GM18517 (cell line): ENCODE measurements around the gene NVL.
"Not testable (repeated sequence)": the region's sequence is repeated elsewhere in the genome, so short reads cannot be mapped to it uniquely, and the experiment has no call there.

Experiments used
- ATAC-seq: cut with Tn5 transposase; IDR thresholded peaks from one replicate; pipeline ENCODE4 v1.9.1; 2021; ENCODE audit warnings: mild to moderate bottlenecking, moderate library complexity; ENCODE audit not compliant: unreplicated experiment

Gene NVL

DNA sequence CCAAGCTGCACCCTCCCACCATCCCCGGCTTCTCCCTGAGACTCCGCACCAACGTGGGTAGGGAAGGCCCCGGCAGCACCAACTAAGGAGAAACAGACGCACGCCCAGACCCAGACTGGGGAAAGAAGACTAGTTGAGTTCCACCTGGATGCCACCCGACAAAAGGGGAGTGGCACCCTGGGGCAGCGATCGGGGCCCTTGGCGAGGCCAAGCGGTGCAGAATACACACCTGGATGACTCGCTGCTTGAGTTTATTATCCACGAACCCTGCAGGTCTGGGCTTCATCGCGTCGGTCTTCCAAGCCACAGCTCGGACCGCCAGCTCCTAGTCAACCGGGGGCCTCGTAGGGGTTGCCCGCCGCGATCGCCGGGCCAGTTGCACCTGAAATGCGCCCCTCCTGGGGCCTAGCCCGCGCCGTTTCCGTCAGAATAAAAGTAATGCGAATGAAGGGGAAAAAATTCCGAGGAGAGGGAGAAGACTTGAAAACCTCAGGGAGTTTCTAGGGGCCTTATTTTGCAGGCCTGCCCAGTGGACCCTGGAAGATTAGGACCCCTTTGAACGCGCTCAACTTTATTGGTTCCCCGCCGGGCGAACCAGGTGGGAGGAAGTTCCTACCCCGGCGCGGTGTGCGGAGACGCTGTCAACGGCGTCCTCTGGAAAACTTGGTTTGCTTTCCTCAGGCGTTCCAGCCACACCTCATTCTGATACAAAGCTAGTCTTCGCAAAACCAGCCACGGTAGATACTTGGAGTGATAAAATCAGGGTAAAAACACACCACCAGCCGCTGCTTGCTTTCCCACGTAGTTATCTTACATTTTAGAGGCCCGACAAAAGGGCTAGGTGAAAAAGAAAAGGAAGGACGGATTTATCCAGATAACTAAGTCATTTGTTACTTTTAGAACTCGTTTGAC is at the start of gene NVL:
NVL (minus strand) TSS at position 331 of the 912 bp plus-strand sequence; CDS start at position 286, 45 bp downstream.
- ATAC-seq: peak; percentile 75

DNA sequence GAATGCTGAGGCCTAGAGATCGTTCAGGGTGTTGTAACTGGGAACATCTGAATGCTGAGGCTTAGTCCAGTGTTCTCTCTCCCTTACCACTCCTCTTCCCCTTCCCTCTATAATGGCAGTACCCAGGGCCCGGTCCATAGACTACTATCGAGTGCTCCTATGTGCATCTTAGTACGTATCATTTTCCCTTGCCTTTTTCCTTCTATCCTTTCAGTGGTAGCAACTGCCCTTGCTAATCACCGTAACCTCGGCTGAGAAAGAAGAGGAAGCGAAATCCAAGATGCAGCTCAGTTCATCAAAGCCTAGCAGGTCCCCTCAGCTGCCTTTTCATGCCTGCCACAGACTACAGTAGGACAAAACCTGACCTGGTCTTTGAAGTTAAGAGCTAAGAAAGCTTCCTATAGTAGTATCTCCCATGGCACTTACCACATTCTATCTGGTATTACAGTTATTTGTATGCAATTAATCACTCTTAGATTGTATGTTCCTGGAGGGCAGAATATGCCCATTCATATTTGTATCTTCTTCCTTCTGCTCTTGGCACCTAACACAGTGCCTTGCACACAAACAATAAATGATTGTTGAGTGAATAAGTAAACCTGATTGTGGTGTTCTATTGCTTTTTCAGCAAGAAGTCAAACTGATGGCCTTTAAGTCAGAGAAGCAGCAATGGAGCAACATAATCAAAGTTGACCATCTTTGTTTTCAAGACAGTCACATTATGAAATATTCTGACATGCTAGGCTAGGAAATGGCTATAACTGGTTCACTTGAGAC is 49.1 kb upstream of the NVL start:
- no peak for ATAC-seq

DNA sequence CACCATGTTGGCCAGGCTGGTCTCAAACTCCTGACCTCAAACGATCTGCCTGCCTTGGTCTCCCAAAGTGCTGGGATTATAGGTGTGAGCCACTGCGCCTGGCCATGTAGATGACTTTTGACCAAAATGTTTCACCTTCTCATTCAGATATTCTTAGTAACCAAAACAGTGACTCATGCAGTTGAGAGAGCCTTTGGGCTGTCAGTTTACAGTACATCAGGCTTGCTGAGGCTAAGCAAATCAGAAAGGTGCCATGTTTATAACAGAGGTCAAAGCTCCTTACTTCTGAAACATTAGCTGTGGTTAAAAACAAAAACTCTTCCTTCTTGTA is 47.7 kb upstream of the NVL start:
- ATAC-seq: peak; percentile 57

DNA sequence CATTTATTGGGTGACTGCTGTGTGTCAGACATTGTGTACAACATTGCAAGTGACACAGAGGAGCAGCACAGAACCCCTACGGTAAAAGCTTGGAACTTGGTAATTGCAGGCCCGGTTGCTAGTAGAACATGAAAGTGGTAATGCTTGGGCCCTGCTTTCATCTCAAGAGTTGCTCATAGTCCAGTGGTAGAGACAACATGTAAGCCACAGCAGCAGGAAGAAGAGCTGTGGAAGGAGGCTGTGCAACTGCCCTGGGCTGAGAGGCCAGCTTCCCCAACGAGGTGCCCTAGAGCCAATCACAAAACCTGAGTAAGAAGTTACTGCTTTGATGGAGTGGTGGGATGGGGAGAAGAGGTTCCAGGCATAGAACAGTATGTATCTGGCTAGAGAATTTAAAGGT is 45.1 kb upstream of the NVL start:
- no peak for ATAC-seq

DNA sequence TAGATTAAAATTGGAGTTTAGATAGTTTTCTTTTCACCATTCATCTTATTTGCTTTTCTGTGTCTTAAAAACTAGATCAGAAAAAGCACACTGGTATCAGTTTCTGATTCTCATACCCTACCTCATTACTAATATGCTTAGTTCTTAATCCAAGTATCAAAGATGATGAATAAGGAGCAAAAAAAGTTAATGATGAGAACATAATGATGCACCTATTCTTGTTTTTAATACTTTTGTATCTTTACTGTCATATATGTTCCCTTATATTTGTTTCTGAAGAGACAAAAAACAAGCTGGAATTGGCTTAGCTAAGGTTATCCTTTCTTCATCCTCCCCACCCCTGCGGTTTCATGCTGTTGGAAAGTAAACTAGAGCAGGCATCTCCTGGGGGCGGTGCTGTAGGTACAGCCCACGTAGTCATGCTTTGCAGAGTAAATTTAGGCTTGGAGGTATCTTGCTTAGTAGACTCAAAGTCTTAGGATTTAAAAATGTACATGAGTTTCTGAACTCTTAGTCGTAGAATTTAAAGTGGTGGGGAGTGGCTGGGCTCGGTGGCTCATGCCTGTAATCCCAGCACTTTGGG is 43.1 kb upstream of the NVL start:
- ATAC-seq: no peak

DNA sequence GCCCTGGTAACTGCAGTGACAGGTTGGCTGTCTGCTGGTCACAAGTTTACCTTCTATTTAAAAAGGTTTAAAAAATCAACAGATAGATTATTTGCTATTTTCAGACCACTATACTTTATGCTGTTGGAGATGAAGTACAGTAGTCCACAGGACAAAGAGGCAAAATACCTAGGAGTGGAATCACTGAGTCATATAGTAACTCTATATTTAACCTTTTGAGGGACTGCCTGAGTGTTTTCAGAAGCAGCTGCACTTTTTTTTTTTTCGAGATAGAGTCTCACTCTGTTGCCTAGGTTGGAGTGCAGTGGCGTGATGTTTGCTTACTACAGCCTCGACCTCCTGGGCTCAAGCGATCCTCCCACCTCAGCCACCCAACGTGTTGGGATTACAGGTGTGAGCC is 38.4 kb upstream of the NVL start:
- ATAC-seq: peak; percentile 95

DNA sequence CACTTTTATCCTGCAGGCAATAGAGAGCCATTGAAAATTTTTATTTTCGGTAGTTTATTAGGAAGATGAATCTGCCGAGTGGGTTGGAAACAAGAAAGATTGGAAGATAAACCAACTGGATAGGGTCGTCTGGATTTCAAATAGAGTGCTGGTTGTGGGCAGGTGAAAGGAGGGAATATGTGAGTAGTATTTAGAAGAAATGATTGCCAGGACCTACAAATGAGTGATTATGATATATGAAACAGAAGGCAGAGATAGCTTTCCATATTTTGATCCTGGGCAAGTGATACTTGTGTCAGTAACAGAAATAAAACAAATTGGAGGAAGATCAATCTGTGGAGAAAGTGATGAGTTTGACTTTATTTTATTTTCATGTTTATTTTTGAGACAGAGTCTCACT is 29.2 kb upstream of the NVL start:
- no peak for ATAC-seq

DNA sequence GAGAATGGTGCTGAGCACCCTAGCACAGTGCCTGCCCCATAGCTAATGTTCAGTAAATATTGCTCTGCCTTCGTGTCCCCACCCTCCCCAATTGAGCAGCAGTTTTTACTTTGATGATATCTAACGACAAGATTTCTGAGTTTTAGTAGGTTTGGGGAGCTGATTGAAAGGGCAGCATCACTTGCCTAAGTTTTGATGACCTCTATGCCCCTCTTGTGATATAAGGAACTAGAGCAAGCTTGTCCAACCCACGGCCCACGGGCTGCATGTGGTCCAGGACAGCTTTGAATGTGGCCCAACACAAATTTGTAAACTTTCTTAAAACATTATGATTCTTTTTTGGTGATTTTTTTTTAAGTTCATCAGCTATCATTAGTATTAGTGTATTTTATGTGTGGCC is 28.3 kb upstream of the NVL start:
- ATAC-seq: no peak

DNA sequence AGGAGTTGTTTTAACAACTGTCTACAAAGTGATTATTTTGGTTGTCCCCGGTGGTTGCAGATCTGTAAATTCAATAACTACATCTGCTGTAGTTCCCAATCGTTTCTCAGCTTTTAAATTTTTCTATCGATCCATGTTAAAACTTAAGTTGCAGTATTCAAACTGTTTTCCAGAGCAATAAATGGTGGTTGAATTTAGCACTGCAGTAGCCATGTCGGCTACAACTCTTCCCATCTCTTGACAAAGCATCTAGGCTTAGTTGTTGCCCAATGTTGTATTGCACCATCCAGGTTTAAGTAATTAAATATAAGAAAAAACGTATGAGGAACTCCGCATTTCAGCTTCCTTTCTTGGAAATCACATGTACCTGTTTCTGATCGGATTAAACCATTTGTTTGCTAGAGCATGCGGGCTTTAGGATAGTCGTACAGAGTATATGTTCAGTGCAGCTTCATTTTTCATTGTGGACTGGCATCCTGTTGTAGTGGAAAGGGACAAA is 27.7 kb upstream of the NVL start:
- ATAC-seq: no peak

DNA sequence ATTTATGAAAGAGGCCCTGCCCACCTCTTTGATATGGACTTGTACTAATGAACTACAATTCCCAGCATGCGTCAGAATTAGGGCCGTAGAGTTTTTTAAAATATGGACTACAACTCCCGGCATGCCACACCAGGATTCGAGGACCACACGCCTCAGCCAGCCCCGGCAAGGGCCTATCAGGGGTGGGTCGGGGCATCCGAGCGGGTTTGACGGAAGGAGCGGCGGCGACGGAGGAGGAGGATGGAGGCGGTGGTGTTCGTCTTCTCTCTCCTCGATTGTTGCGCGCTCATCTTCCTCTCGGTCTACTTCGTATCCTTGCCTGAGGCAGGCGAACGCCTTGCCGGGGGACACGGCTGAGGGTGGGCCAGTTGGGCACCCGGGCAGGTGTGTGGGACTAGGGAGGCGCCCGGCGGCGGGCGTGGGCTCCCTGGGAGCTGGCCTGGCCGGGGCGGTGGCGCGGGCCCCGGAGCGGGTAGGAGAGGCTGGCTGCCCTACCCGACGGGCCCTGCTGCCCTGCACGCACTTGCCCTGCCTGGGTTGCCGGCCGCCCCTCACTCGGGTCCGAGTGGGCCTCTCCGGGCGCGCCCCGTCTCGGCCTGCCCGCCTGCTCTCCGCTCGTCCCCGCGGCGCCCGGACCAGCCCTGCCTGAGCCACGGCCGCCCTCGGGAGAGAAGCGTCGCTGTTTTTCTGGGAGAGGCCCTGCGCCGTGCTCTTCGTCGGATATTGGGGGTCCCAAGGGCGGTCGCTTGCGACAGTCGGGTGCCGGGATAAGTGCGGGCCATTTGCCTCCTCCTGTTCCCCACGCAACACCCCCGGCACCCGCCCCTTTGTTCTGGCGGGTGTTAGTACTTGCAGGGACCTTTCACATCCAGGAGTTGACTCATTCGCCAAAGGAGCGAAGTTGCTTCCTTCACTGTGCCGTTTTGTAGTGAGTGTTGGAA is 27.0 kb upstream of the NVL start, which contains the start of gene CNIH4:
CNIH4 (plus strand) TSS at position 195 of the 941 bp plus-strand sequence; CDS start at position 241, 46 bp downstream.
- ATAC-seq: peak; percentile 97

DNA sequence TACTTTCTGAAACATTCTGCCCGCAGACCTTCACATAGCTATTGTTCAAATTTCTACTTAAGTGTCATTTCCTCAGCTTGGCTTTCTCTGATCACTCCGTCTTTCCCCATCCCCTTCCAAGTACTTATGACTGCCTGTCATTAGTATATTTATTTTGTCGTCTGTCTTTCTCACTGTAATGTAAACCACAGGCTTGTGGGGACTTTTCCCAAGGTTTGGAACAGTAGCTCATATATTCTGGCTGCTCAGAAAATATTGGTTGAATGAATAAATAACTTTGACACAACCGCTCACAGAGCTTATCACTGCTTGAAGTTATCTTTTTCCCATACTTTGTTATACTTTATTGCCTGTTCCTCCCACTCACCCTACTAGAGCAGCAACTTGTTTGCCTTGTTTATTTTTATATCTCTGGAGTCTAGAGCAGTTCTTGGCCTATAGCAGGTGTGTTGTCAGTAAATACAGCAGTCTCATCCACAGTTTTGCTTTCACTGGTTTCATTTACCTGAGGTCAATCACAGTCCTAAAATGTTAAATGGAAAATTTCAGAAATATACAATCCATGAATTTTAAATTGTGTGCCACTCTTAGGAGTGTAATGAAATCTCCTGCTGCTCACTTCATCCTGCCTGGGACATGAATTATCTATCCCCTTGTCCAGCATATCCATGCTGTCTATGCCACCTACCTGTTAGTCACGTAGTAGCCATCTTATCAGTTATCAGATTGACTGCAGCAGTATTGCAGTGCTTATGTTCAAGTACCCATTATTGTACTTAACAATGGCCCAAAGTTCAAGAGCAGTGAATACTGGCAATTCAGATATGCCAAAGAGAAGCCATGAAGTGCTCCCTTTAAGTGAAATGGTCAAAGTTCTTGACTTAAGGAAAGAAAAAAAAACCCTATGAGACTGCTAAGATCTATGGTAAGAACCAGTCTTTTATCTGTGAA is 24.3 kb upstream of the NVL start:
- no peak for ATAC-seq

DNA sequence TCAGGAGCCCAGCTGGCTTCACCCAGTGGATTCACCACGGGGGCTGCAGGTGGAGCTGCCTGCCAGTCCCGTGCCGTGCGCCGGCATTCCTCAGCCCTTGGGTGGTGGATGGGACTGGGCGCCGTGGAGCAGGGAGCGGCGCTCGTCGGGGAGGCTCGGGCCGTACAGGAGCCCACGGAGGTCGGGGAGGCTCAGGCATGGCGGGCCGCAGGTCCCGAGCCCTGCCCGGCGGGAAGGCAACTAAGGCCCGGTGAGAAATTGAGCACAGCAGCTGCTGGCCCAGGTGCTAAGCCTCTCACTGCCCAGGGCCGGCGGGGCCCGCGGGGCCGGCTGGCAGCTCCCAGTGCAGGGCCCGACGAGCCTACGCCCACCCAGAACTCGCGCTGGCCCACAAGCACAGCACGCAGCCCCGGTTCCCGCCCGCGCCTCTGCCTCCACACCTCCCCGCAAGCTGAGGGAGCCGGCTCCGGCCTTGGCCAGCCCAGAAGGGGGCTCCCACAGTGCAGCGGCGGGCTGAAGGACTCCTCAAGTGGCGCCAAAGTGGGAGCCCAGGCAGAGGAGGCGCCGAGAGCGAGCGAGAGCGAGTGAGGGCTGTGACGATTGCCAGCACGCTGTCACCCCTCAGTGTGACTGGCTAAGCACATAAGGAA is 22.6 kb upstream of the NVL start:
- ATAC-seq: not testable (repeated sequence)

DNA sequence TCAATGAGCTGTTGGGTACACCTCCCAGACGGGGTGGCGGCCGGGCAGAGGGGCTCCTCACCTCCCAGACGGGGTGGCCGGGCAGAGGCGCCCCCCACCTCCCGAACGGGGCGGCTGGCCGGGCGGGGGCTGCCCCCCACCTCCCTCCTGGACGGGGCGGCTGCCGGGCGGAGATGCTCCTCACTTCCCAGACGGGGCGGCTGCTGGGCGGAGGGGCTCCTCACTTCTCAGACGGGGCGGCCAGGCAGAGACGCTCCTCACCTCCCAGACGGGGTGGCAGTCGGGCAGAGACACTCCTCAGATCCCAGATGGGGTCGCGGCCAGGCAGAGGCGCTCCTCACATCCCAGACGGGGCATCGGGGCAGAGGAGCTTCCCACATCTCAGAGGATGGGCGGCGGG is 19.7 kb upstream of the NVL start:
- ATAC-seq: not testable (repeated sequence)

DNA sequence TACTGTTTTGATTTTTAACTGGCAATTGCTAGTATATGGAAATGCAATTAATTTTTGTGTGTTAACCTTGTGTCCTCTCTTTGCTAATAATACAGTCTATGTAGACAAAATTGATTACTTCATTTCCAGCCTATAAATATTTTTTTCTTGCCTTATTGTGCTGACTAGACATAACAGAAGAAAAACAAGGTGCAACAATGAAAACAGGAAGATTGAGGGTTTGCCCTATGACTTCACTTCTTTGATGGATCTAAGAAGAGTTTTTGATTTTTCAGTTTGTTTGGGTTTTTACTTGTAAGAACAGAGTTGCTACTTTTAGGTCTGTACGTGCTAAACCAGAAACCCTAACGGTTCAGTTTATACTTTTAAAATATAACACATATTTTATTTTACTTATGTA is 18.2 kb upstream of the NVL start:
- ATAC-seq: no peak

DNA sequence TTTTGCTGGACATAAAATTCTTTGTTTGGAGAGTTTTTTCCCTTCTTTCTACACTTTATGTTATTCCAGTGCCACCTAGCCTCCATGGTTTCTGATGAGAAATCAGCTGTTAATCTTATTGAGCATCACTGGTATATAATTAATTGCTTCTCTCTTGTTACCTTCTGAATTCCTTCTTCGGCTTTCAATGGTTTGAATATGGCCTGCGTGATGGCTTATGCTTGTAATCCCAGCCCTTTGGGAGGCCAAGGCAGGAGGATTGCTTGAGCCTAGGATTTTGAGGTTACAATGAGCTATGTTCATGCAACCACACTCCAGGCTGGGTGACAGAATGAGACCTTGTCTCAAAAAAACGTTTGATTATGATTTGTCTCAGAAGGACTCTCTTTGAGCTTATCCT is 13.7 kb upstream of the NVL start:
- no peak for ATAC-seq

DNA sequence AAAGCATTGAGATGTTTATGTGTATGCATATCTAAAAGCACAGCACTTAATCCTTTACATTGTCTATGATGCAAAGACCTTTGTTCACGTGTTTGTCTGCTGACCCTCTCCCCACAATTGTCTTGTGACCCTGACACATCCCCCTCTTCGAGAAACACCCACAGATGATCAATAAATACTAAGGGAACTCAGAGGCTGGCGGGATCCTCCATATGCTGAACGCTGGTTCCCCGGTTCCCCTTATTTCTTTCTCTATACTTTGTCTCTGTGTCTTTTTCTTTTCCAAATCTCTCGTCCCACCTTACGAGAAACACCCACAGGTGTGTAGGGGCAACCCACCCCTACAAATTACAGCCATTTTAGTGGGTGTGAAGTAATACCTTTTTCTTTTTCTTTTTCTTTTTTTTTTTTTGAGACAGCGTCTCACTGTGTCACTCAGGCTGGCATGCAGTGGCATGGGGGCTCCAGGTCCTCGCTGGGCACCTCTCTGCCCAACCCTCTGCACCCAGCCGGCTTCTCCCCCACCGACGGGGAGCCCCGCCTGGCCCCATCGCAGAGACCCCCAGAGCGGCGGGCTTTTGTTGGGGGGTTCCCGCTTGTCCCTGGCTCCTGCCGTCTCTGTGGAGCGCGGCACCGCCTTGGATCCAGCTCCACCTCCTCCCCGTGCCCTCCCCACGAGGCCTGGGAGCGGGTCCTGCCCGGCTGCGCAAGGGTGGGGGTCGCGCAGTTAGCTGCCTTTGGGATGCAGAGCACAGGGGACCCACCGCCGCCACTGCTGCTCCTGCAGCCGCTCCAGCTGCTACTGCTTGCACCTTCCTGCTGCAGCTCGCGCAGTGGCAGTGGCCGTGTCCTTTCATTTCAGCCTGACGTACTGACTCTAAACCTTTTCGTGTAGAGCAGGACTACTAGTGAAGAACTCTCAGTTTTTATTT is 10.7 kb upstream of the NVL start:
- ATAC-seq: not testable (repeated sequence)

DNA sequence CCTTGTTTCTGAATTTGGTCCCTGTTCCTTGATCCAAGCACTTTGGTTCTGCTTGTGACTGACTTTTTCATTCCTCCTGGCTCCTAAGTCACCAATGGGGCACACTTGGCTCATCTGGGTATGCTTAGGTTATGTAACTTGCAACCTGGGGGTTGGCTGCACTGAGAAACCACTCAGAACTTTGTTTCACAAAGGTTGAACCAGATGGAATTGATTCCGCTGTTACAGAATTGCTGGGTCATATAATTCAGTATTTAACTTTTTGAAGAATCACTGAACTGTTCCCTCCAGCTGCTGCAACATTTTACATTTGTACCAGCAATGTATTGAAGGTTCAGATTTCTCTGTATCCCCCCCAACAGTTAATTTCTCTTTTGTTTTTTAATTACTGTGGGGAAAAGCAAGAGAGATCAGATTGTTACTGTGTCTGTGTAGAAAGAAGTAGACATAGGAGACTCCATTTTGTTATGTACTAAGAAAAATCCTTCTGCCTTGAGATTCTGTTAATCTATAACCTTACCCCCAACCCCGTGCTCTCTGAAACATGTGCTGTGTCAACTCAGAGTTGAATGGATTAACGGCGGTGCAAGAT is 9.6 kb upstream of the NVL start:
- no peak for ATAC-seq
